GM12891 (cell line): ENCODE measurements around the gene PRAMEF1.

ENCODE experiments used
- DNase-seq: peaks from one replicate; pipeline ENCODE4 v3.0.0; 2011; ENCODE audit warnings: low spot score; ENCODE audit not compliant: insufficient read length
- FAIRE-seq: peaks from 2 replicates; lab custom pipeline; 2011; peaks lifted over from hg19 to GRCh38; lab: Jason Lieb, UNC
- PAX5 ChIP-seq: IDR thresholded peaks from 2 replicates; pipeline ENCODE4 v1.6.1; 2011; ENCODE audit warnings: low read length, moderate library complexity, mild to moderate bottlenecking; ENCODE audit not compliant: insufficient read depth, severe bottlenecking
- POLR2A ChIP-seq: IDR thresholded peaks from 2 replicates; pipeline ENCODE4 v1.6.1; 2011; ENCODE audit warnings: low read depth, low read length, control low read depth
- POLR2AphosphoS5 ChIP-seq: IDR thresholded peaks from 2 replicates; pipeline ENCODE4 v1.6.1; 2011; ENCODE audit warnings: low read depth, low read length, control low read depth
- POU2F2 ChIP-seq: IDR thresholded peaks from 2 replicates; pipeline ENCODE4 v1.6.1; 2011; ENCODE audit warnings: low read depth, mild to moderate bottlenecking, control low read depth, low read length, moderate library complexity
- SPI1 ChIP-seq: IDR thresholded peaks from 2 replicates; pipeline ENCODE4 v1.6.1; 2011; ENCODE audit warnings: low read depth, low read length, control low read depth
- TAF1 ChIP-seq: IDR thresholded peaks from 2 replicates; pipeline ENCODE4 v1.6.1; 2011; ENCODE audit warnings: low read depth, low read length, control low read depth

The PRAMEF1 gene

DNA sequence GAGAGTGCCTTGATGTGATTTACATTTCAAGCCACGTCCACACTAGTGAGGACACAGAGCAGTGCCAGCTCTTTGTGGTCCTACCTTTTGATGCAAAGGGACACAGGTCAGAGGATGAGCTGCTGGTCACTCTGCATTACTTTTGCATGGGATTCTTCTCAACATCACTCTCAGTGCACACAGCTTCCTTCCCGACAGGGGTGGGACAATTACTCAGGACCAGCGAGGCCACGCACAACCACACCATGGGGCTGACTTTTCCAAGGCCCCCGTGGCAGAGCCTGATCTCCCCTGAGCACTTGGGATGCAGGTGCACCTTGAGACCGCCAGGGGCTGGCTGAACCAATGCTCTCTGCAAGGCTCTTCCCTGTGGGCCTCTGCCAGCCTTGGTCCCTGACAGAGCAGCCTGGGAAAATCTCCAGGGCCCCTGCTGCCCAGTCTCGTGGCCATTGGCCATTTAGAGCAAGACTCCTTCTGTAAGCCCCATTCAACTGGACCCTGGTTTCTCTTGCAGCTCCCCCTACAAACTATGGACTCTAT lies 30.9 kb upstream of the PRAMEF1 start:
- TF ChIP-seq TAF1, result no peak
- no peak for TF ChIP-seq POLR2AphosphoS5
- no peak for TF ChIP-seq PAX5
- no peak for TF ChIP-seq SPI1
- no peak for TF ChIP-seq POLR2A
- no peak for TF ChIP-seq POU2F2
- FAIRE-seq (no peak), DNase-seq (no peak)

DNA sequence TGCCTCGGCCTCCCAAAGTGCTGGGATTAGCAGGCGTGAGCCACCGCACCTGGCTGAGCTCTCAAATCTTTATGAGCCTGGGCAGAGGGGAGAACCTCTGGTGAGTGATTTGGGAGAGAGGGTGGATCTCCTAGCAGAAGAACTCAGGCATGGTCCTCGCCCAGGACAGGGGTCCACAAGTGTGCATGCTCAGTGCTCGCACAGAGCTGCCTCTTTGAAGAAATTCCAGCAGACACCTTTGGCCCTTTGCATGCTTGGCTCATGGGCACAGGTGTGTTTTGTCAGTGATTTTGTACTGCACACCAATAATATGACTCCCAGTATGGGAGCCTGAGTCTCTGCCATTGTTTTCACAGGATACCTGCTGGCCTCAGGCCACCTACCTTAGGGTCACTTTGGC lies 29.4 kb upstream of the PRAMEF1 start:
- FAIRE-seq (no peak), DNase-seq (no peak)
- TF ChIP-seq PAX5, result no peak
- no peak for TF ChIP-seq TAF1
- TF ChIP-seq SPI1, result no peak
- no peak for TF ChIP-seq POU2F2
- TF ChIP-seq POLR2AphosphoS5, result no peak
- no peak for TF ChIP-seq POLR2A

DNA sequence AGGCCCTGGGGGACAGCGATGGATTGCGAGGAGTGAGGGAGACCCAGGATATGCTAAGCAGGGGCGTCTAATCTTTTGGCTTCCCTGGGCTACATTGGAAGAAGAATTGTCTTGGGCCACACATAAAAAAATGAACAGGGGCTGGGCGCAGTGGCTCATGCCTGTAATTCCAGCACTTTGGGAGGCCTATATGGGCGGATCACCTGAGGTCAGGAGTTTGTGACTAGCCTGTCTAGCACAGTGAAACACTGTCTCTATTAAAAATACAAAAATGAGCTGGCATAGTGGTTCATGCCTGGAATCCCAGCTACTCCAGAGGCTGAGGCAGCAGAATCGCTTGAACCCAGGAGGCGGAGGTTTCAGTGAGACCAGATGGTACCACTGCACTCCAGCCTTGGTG lies 28.4 kb upstream of the PRAMEF1 start:
- TF ChIP-seq PAX5 (no peak), POLR2A (no peak), POU2F2 (no peak)
- no peak for FAIRE-seq
- no peak for DNase-seq

DNA sequence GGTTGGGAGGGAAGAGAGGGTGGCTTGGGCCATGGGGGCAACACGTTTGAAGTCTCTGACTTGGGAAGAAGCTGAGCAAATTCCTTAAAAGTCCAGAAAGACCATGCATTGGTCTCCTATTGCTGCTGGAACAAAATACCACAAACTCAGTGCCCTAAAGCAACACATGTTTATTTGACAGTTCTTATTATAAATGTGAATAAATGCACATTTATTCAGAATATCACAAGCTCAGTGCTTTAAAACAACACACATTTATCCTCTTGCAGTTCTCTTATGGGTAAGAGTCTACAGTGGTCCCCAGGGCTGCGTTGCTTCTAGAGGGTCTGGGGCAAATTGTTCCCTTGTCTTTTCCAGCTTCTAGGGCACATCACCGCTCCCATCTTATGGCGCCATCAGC lies 27.7 kb upstream of the PRAMEF1 start:
- DNase-seq, result no peak
- no peak for FAIRE-seq
- TF ChIP-seq TAF1 (no peak), POLR2AphosphoS5 (no peak), POLR2A (no peak), PAX5 (no peak), POU2F2 (no peak), SPI1 (no peak)

DNA sequence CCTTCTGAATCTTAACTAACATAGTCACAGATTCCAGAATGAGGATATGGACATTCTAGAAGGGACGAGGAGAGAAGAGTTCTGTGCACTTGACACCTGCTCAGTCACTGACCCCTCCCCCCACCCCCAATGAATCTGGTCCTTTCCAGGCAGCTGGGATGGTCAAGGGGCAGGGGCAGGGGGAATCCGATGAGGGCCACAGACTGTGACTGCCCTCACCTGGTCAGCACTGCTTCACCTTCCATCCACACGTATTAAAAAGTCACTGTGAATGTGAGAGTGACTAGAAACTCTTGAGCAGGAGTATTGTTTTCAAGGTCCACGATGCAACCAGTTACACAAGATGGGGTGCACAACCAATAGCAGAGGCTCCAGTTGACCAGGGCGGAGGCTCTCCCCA lies 27.2 kb upstream of the PRAMEF1 start:
- TF ChIP-seq POLR2AphosphoS5 (no peak), POU2F2 (no peak), POLR2A (no peak), SPI1 (no peak), TAF1 (no peak), PAX5 (no peak)
- DNase-seq, result no peak
- FAIRE-seq, result no peak

DNA sequence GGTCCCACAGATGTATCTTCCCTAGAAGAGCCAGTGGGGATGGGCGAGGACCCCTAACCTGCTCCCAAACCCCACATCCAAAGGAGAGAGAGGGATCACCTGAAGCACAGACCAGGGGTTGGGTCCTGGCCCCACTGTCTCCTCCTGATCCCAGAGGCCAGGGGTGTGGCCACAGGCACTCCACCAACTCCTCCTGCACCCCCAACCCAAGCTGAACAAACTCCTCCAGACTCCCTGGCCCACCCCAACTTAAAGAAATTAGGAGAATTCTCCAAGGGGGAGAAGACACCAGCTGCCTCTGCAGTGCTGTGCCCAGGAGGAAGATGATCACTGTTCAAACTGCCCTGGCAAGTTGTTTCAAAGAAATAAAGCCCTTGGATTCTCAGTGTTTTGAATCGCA lies 22.2 kb upstream of the PRAMEF1 start:
- DNase-seq (no peak), FAIRE-seq (no peak)
- TF ChIP-seq POLR2AphosphoS5, result no peak
- TF ChIP-seq SPI1, result no peak
- TF ChIP-seq PAX5, result no peak
- no peak for TF ChIP-seq TAF1
- TF ChIP-seq POLR2A, result no peak
- no peak for TF ChIP-seq POU2F2

DNA sequence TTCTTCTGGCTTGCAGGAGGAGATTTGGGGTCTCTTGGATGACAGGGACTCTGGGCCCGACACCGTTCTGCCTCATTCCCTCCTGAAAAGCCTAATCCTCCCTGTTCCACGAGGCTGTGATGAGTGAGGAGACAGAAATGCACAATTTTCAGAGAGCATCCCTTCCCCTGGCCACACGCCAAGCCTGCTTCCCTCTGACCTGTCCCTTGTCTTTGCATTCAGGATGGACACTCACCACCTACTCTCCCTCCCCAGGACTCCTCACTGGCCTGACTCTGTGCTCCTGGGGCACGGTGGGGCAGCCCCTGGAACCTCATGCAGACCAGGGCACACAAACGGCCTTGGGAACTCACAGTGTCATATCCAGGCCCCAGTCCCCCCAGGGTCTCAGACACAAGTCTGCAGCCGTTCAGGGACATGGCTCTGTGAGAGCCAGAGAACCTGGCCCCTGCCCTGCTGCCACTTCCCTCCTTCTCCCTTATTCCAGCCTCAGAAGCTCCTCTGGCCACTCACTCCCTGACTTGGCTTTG lies 21.2 kb upstream of the PRAMEF1 start:
- DNase-seq (no peak), FAIRE-seq (no peak)
- no peak for TF ChIP-seq POU2F2
- TF ChIP-seq PAX5, result no peak
- no peak for TF ChIP-seq POLR2A
- no peak for TF ChIP-seq POLR2AphosphoS5
- TF ChIP-seq TAF1, result no peak
- TF ChIP-seq SPI1, result no peak

DNA sequence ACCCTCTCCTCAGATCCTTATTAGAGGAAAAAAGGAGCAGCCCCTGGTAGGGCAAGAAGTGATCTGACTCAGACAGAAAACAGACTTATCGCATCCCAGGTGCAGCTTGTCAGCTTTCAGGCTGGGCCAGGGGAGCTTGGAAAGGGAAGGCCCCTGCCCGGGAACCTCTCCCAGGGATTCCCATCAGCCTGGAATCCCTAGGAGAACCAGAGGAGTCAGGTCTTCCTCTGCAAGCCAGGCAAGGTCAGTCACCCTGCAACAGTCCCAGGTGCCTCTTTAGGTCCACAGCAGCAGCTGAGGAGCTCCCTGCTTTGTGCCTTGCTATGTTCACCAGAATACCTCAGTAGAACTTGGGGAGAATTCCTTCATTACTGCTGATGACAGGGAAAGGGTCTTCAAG lies 20.6 kb upstream of the PRAMEF1 start:
- DNase-seq (no peak), FAIRE-seq (no peak)
- TF ChIP-seq TAF1, result no peak
- no peak for TF ChIP-seq POLR2AphosphoS5
- no peak for TF ChIP-seq POU2F2
- TF ChIP-seq PAX5, result no peak
- TF ChIP-seq POLR2A, result no peak
- TF ChIP-seq SPI1, result no peak

DNA sequence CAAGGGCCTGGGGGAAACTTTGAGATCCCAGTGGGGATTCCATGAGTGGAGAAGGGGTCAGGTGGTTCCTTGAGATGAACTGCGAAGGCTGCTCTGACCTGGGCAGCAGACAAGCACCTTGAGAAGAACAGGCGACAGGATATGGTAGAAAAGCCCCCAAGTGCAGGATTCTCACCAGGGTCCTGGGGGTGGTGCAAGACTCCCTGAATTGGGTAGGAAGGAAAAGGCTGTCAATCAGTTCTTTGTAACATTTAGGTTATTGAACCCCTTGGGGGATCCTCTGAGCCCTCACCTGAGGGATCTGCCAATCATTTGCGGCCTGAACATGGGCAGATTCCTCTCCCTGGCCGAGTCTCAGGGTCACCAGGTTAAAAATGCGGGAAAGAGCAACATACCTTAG lies 20.0 kb upstream of the PRAMEF1 start:
- TF ChIP-seq POLR2A (no peak), SPI1 (no peak), PAX5 (no peak), POU2F2 (no peak), POLR2AphosphoS5 (no peak), TAF1 (no peak)

DNA sequence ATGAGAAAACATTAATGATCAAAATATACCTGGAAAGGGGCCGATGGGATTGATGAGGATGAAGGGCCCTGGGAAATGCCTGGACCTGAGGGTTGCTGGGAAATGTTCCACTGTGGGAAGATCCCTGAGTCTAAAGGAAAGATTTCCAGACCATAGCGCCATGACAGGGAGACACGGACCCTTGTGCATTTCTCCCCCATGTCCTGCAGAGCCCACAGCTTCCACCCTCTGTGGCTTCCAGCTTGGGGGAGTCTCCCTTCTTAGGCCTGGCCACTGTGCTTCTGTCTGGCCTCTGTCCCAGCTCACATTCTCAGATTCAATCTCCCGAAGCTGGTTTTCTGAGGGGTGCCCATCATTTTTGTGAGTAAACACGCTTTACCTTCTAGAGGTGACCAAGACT lies 18.7 kb upstream of the PRAMEF1 start:
- FAIRE-seq (no peak), DNase-seq (no peak)
- no peak for TF ChIP-seq TAF1

More for the DNA sequence above, 20.0 kb upstream of the PRAMEF1 start:
- DNase-seq (no peak), FAIRE-seq (no peak)
